Stimulated activated CD4-positive, alpha-beta T cell treated with anti-CD3 and anti-CD28 coated beads, Interleukin-12 subunit alpha, Interleukin-12 subunit beta, amount 100 ng/mL, for 4 hours (primary cell): ENCODE data around the gene CHST11.

Experiments
- DNase-seq: peaks from one replicate; pipeline ENCODE4 v3.0.0-alpha.2; 2020

The CHST11 gene

DNA sequence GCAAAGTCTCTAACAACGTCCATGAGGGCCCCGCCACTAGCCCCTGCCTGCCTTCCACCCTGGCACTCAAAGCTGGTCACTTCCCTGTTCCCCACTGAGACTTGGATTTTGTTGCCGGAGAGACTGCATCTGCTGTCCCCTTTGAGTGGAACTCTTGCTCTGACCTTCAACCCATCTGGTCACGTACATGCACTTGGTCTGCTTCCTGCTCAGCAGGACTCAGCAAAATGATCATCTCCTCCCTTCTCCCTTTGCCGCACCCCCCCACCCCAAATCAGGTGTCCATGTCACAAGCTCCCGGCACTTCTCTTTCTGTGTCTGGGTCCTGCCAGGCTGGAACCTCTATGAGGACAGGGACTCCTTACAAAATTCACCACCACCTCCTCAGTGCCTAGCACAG is 180.9 kb downstream of the CHST11 start:
- no peak for DNase-seq

DNA sequence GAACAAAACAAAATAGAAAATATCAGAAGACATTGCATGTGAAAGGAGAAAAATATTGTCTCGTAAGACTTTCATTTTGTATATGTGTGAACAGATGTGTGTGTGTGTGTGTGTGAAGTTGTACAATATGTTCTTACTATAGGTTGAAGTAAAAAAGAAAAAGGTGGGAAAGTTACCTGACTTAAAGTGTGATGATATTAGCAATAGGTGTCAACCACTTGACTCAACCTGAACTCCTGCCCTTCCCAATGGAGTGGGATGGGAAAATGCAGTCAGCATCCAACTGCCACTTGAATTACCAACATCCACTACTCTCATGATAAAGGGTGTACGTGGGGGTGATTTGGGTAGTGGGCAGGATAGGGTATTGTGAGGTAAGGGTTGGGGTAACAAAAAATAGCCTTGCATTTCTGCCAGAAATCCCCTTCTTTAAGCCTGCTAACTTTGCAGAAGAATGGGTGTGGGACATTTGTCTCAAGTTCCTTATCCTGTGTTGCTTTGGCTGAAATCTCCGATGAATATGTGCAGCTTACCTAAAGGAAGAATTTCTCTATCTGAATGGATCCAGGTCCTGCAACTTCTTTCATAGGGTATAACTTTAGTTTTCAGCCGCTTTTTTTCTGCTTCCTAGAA is 181.6 kb downstream of the CHST11 start:
- no peak for DNase-seq

DNA sequence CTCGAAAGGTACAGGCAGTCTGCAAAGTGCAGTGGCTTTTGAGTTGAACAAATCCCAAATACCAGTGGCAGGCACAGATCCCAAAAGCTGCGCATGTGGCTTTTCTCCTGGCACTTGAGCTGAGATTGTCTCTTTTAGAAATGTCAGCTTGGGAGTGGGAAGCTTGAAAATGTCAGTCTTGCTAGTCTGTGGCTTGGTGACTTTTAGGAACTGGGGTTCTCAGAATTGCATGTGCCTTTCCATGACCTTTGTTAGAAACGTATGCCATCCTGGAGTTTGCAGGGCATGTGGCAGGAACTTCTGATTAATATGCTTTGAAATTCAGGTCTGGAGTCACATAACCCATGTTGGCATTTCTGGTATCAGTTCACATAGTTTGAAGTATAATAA is 182.1 kb downstream of the CHST11 start:
- DNase-seq, result no peak

- DNase-seq, result no peak
Observed at GRCh38 chr12:104640956-104641355, 184.2 kb downstream of the CHST11 start.

GRCh38 chr12:104641862-104642261 is 185.1 kb downstream of the CHST11 start:
- no peak for DNase-seq

DNA sequence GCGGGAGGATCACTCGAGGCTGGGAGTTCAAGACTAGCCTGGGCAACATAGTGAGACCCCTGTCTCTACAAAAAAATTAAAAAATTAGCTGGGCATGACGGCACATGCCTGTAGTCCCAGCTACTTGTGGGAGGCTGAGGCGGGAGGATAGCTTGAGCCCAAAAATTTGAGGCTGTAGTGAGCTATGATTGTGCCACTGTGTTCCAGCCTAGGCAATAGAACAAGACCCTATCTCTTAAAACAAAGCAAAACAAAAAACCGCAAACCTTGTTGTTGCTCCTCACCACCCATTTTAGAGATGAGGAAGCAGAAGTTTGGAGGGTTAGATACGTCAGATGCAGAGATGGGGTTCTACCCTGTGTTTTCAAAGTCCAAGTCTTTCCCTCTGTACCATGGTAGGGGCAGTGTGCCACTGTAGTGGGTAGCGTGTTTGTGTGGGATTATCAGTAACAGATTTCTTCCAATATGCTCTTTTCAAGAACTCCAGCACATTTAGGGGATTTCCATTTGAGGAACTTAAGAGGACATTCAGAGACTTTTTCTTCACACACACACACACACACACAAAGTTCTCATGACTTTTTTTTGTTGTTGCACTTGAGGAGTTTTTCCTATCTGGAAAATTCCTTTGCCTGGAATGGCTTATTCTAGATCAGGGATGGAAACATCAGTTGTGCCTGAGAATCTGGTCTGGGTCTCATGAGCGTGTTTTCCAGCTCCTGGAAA is 186.5 kb downstream of the CHST11 start:
- no peak for DNase-seq

DNA sequence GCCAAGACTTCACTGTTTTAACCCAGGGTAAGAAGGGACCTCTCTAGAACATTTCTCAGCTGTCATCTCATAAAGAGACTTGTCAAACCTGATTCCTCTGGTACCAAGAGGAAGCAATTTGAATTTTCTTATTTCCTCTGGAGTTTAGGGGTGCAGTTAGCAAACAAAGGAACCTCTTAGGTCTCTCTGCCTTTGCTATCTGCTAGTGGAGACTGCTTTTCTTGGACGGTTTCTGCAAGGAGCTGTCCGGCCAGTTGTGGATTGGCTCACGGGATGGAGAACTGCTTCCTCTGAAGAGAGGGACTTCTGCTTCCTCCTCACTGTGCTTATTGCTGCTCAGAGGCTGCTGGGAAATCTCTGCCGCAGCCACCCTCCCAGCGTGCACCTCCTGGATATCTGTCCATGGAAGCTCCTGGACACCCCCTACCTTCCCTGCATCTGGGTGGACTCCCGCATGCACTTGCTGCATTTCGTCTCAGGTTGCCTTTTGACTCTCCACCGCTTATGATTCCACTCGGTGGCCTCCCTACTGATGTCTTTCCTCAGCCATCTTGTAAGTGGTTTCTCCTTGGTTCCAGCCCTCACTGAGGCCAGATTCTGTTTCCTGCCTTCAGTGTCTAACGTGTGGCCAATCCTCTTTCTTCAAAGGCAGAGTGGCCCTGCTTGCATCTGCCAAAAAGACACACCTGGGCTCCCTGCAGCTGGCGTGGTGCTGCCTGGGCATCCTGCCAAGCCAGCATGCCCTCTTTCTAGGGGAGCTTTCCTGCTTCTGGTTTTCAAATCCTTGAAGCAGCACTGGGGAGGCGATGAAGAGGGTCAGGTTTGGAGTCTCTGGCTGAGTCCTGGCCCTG is 187.3 kb downstream of the CHST11 start:
- DNase-seq, result no peak

DNA sequence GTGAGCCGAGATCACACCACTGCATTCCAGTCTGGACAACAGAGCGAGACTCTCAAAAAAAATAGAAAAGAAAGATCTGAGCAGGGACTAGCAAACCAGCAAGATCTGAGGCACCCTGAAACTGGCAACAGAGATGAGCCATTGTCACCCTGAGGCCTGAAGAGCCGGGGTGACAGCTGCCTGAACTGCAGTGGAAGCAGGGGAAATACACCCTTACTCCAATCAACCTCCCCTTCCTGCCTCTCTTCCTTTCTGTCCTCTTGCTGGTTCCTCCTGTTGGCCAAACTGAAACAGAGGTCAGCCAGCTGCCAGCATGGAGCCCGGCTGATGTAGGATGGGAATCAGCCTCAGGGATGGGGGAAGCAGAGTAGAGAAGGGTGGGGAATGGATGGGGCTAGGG is 192.0 kb downstream of the CHST11 start:
- DNase-seq, result no peak

DNA sequence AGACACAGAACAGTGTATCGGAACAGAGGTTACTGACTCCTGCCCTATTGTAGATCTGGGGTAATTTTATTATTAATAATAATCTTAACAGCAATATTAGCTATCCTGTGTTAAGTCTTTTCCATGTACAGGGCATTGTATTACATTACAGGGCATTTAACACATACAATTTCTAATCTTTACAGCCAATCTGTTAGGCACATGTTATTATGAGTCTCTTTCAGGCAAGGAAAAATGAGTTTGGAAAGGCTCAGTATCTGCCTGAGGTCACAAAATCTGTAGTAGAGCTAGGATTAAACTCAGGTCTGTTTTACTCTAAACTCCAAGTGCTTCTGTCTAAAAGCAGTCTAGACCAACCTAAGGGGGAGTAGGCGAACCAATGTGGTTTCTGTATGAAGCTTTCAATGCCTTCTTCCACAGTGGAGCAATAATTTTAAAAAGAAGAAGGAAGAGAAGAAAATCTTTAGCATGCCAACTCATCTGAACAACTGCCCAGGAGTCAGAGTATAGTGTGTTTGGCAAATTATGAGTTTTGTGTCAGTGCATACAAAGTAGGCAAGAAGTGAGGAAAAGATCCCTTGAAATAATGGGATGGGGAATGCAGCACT is 192.6 kb downstream of the CHST11 start:
- no peak for DNase-seq

- no peak for DNase-seq
Observed at GRCh38 chr12:104649921-104650320, 193.2 kb downstream of the CHST11 start.

DNA sequence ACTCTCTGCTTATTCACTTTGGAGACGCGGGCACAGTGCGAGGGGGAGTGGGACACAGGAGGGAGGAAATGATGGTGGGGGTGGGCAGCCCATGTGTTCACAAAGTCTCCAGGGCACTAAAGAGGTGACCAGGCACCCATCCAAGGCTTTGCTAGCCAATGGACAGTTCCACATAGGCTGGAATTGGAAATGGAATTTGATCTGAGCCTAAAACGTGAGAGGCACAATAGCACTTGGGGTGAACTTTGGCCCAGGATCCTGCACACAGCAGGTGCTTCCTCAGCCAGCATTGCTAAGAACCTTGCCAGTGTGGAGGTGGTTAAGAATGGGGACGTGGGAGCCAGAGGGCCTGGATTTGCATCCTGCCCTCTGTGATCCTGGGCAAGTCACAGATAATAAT is 193.8 kb downstream of the CHST11 start:
- DNase-seq, result no peak

DNA sequence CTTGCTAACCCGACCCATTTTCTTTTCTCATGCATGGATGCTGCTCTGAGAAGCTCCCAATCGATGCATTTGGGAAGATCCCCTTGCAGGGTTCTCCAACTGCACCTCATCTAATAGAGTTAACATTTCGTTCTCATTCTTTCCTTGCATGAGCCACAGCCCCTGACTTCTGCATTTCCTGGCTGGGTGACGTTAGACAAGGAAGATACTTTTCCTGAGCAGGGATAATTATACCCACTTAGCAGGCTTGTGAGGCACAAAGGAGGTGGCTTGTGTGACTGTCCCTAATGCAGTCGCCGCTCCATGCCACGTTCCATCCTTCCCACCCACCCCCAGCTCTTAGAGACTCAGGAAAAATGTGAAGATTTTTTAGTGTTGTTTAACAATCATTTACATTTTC is 195.1 kb downstream of the CHST11 start:
- DNase-seq, result no peak

DNA sequence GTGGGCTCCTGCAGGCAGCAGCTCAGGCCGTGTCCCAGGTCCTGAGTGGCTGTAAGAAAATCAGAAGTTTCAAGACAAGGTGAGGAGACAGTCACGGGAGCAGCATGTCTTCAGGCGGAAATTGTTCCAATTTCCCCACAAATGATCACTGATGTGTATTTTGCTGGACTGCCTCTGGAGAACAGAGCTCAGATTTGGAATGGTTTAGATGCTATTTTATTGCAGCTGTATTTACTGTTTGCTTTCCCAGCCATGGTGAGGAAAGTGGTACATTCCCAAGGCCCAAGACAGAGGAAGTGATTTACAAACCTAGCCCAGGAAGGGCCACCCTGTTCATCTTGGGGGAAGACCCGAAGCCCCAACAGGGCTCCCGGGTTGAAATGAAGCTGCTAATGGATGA is 195.6 kb downstream of the CHST11 start:
- no peak for DNase-seq

DNA sequence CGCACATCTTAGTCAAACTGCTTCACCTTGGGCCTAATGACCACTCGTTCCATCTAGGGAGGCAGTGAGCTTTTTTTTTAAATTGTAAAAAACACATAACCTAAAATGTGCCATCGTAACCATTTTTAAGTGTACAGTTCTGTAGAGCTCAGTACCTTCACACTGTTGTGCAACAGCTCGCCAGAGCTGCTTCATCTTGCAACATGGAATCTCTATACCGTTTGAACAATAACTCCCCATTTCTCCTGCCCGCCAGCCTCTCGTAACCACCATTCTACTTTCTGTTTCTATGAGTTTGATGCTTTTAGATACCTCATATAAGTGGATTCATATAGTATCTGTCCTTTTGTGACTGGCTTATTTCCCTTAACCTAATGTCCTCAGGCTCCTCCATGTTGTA is 196.2 kb downstream of the CHST11 start:
- no peak for DNase-seq

- no peak for DNase-seq
Observed at GRCh38 chr12:104653730-104654664, 197.2 kb downstream of the CHST11 start.

- DNase-seq, result no peak
Observed at GRCh38 chr12:104654665-104655609, 198.2 kb downstream of the CHST11 start.

DNA sequence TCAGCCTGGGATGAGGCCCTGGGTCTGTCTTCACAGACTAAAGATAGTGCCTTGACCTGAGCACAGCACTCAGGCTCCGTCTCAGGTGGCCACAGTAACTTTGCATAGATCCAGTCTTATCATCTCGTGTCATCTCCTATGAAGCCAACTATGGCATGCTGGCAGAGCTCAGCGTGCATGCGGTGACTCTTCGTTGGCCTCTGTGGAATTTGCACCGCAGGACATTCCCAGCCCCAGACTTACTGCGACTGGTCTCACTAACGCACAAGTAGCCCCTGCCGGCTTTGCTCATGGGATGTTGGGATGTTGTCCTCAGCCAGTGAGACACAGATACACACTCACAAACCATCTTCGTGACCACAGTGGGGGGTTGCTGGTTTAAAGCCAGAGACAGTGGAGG is 199.6 kb downstream of the CHST11 start:
- DNase-seq, result no peak

GRCh38 chr12:104656921-104657320 is 200.2 kb downstream of the CHST11 start:
- no peak for DNase-seq

DNA sequence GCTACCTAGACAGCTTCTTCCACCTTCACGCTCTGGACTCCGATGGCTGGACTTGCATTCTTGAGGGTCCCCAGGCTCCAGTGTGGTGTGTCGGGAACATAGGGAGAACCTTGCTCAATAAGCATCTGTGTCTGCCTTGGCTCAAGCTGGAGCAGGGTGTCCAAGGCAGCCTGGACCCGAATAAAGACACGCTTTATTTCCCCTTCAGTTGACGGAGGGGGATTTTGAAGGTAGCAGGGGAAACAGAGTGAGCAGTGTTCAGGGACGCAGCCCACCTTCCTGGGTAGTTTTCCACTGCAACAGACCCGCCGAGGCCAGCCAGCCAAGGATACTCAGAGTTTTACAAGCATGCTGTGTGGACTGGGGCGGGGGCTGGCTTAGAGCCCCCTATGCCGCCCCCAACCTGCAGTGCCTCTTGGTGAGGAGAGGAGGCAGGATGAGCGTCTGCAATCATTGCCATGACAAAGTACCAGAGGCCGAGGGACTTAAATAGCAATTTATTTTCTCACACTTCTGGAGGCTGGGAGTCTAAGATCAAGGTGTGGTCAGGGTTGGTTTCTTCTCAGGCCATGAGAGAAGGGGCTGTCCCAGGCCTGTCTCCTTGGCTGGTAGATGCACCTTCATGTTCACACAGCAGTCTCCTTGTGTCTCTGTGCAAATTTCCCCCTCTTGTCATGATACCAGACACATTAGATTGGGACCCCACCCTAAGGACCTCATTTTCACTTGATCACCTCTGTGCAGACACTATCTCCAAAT is 201.2 kb downstream of the CHST11 start:
- no peak for DNase-seq

GRCh38 chr12:104659058-104659457 is 202.3 kb downstream of the CHST11 start:
- DNase-seq, result no peak
